C4-2B (cell line): ENCODE results near the gene OR4C45.

Experiments used
- CTCF ChIP-seq: fragments of 450-650 bp; conservative IDR thresholded peaks from 2 replicates; pipeline ENCODE4 v1.5.1; 2017; ENCODE audit warnings: mild to moderate bottlenecking
- ZFX ChIP-seq: fragments of 450-650 bp; IDR thresholded peaks from 2 replicates; pipeline ENCODE4 v1.6.1; 2017

DNA sequence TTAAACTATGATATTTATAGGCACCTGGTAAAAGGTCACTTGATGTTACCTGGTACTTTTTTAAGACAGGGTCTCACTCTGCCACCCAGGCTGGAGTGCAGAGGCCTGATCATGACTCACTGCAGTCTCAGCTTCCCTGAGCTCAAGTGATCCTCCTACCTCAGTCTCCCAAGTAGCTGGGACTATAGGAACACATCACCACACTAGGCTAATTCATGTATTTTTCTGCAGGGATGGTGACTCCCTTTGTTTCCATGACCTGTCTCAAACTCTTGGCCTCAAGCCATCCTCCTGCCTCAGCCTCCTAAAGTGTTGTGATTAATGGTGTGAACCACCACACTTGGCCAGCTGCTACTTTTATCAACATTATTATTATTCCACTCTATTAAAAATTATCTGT, 47.6 kb downstream of the OR4C45 start:
- no peak for TF ChIP-seq CTCF
- TF ChIP-seq ZFX: no peak
